H9 (cell line): ENCODE measurements around the gene WDR5B. TPM values are rescaled to one million over a fixed set of nuclear protein-coding genes. Genes with fewer than 3 reads are reported as not detected.

Experiments
- DNase-seq: peaks from one replicate; pipeline ENCODE4 v3.0.0-alpha.2; 2017
- H2AFZ ChIP-seq: one replicate; pipeline ENCODE4 v1.6.1; 2013; ENCODE audit warnings: mild to moderate bottlenecking, low read length, control low read depth, moderate library complexity
- H2AK5ac ChIP-seq: 2 replicates; pipeline ENCODE4 v1.6.1; 2013; ENCODE audit warnings: low read length, control low read depth, mixed read lengths; ENCODE audit not compliant: insufficient read length
- H2BK120ac ChIP-seq: one replicate; pipeline ENCODE4 v1.6.1; 2013; ENCODE audit warnings: low read depth, mild to moderate bottlenecking, low read length, control low read depth, inconsistent platforms; ENCODE audit not compliant: poor library complexity, severe bottlenecking
- H2BK12ac ChIP-seq: 2 replicates; pipeline ENCODE4 v1.6.1; 2013; ENCODE audit warnings: low read length, control low read depth, mixed read lengths, low read depth; ENCODE audit not compliant: insufficient read length
- H2BK15ac ChIP-seq: 2 replicates; pipeline ENCODE4 v1.6.1; 2013; ENCODE audit warnings: low read depth, low read length, control low read depth
- H2BK20ac ChIP-seq: one replicate; pipeline ENCODE4 v1.6.1; 2013; ENCODE audit warnings: low read depth, mild to moderate bottlenecking, low read length, control low read depth, inconsistent platforms; ENCODE audit not compliant: poor library complexity, severe bottlenecking
- H2BK5ac ChIP-seq: 2 replicates; pipeline ENCODE4 v1.6.1; 2013; ENCODE audit warnings: low read length, control low read depth, mixed read lengths; ENCODE audit not compliant: insufficient read length
- H3K14ac ChIP-seq: 2 replicates; pipeline ENCODE4 v1.6.1; 2013; ENCODE audit warnings: low read length, control low read depth; ENCODE audit not compliant: insufficient read depth
- H3K18ac ChIP-seq: 2 replicates; pipeline ENCODE4 v1.6.1; 2013; ENCODE audit warnings: low read depth, mild to moderate bottlenecking, mixed read lengths, low read length, control low read depth; ENCODE audit not compliant: insufficient read length
- H3K23ac ChIP-seq: 2 replicates; pipeline ENCODE4 v1.6.1; 2013; ENCODE audit warnings: low read length, control low read depth, mixed read lengths, low read depth; ENCODE audit not compliant: insufficient read length
- H3K23me2 ChIP-seq: 2 replicates; pipeline ENCODE4 v1.6.1; 2013; ENCODE audit warnings: low read depth, mild to moderate bottlenecking, mixed read lengths, low read length, control low read depth; ENCODE audit not compliant: insufficient read length, poor library complexity, severe bottlenecking
- H3K27ac ChIP-seq: 2 replicates; pipeline ENCODE4 v1.5.1; 2013; ENCODE audit warnings: low read length, control low read depth, mixed read lengths, low read depth; ENCODE audit not compliant: insufficient read length
- H3K27me3 ChIP-seq: 2 replicates; pipeline ENCODE4 v1.6.1; 2013; ENCODE audit warnings: low read length, control low read depth, inconsistent platforms; ENCODE audit not compliant: insufficient read depth
- H3K4ac ChIP-seq: 2 replicates; pipeline ENCODE4 v1.6.1; 2013; ENCODE audit warnings: low read depth, mild to moderate bottlenecking, control low read depth, inconsistent platforms, low read length, moderate library complexity
- H3K4me1 ChIP-seq: 2 replicates; pipeline ENCODE4 v1.6.1; 2013; ENCODE audit warnings: low read length, control low read depth, inconsistent platforms; ENCODE audit not compliant: insufficient read depth
- H3K4me2 ChIP-seq: 2 replicates; pipeline ENCODE4 v1.6.1; 2013; ENCODE audit warnings: low read length, control low read depth, mixed read lengths; ENCODE audit not compliant: insufficient read length, insufficient read depth
- H3K56ac ChIP-seq: 2 replicates; pipeline ENCODE4 v1.6.1; 2013; ENCODE audit warnings: low read depth, mild to moderate bottlenecking, mixed read lengths, low read length, control low read depth; ENCODE audit not compliant: insufficient read length
- H3K79me1 ChIP-seq: 2 replicates; pipeline ENCODE4 v1.6.1; 2013; ENCODE audit warnings: low read depth, mild to moderate bottlenecking, moderate library complexity, low read length, control low read depth, inconsistent platforms; ENCODE audit not compliant: insufficient read depth, poor library complexity, severe bottlenecking
- H3K79me2 ChIP-seq: 2 replicates; pipeline ENCODE4 v1.6.1; 2013; ENCODE audit warnings: low read length, control low read depth, inconsistent platforms; ENCODE audit not compliant: insufficient read depth
- H3K9ac ChIP-seq: 2 replicates; pipeline ENCODE4 v1.6.1; 2013; ENCODE audit warnings: low read length, control low read depth, mixed read lengths; ENCODE audit not compliant: insufficient read length; ENCODE audit errors: extremely low read depth
- H3K9me3 ChIP-seq: one replicate; pipeline ENCODE4 v1.6.1; 2013; ENCODE audit warnings: low read depth, low read length, inconsistent platforms; ENCODE audit not compliant: control insufficient read depth
- H3T11ph ChIP-seq: one replicate; pipeline ENCODE4 v1.6.1; 2013; ENCODE audit warnings: mild to moderate bottlenecking, low read length, control low read depth, inconsistent platforms
- H4K20me1 ChIP-seq: one replicate; pipeline ENCODE4 v1.6.1; 2013; ENCODE audit not compliant: control insufficient read depth, insufficient read length, insufficient read depth
- H4K5ac ChIP-seq: 2 replicates; pipeline ENCODE4 v1.6.1; 2013; ENCODE audit warnings: low read depth, mild to moderate bottlenecking, mixed read lengths, low read length, control low read depth; ENCODE audit not compliant: insufficient read length
- H4K8ac ChIP-seq: replicated peaks from 2 replicates; pipeline ENCODE4 v1.6.1; 2013; ENCODE audit warnings: low read length, control low read depth, mixed read lengths, low read depth; ENCODE audit not compliant: insufficient read length
- H4K91ac ChIP-seq: 2 replicates; pipeline ENCODE4 v1.6.1; 2013; ENCODE audit warnings: low read depth, mild to moderate bottlenecking, moderate library complexity, mixed read lengths, low read length, control low read depth; ENCODE audit not compliant: insufficient read length
- H3K27ac Mint-ChIP-seq, 3 experiments: 2 replicates in 2 of 3; 3 replicates in 1 of 3; pipeline ENCODE4 v1.8.0; 2020 to 2021; ENCODE audit warnings: mixed read lengths in 3 of 3, mild to moderate bottlenecking in 1 of 3, moderate library complexity in 1 of 3
- H3K27me3 Mint-ChIP-seq: 2 replicates; pipeline ENCODE4 v1.8.0; 2021; ENCODE audit warnings: low read depth, mild to moderate bottlenecking, moderate library complexity, mixed read lengths
- H3K36me3 Mint-ChIP-seq, 3 experiments: 2 replicates in 2 of 3; 3 replicates in 1 of 3; pipeline ENCODE4 v1.8.0; 2020 to 2021; ENCODE audit warnings: low read depth in 3 of 3, mixed read lengths in 3 of 3; ENCODE audit not compliant: insufficient read depth in 1 of 3
- H3K4me1 Mint-ChIP-seq, 2 experiments: 2 replicates each; pipeline ENCODE4 v1.8.0; 2020; ENCODE audit warnings: mixed read lengths in 2 of 2
- H3K4me3 Mint-ChIP-seq, 2 experiments: 2 replicates in 1 of 2; 3 replicates in 1 of 2; pipeline ENCODE4 v1.8.0; 2020 to 2021; ENCODE audit warnings: mild to moderate bottlenecking in 2 of 2, mixed read lengths in 2 of 2, moderate library complexity in 1 of 2
- H3K9me3 Mint-ChIP-seq, 2 experiments: 2 replicates in 1 of 2; 3 replicates in 1 of 2; pipeline ENCODE4 v1.8.0; 2020; ENCODE audit warnings: mild to moderate bottlenecking in 2 of 2, mixed read lengths in 2 of 2, moderate library complexity in 1 of 2
- WGBS: extraction: QIAGEN DNeasy Blood & Tissue Kit; methylation state at CpG from one replicate; pipeline ENCODE4 v1.1.7; 2013; ENCODE audit warnings: missing lambda C conversion rate, low lambda C conversion rate, mixed read lengths; ENCODE audit not compliant: insufficient read length; ENCODE audit errors: extremely low coverage; 5-methylcytosine and 5-hydroxymethylcytosine counted together
- total RNA-seq: library from RNA; stranded (reverse); gene quantifications from 2 replicates; pipeline ENCODE4 v1.2.1, GENCODE V29; 2021
- TF ChIP-seq, protein P1 (sequence below): fragments of 200-600 bp; sonication (generic); conservative IDR thresholded peaks from 3 replicates; pipeline ENCODE4 v1.8.0; 2021; ENCODE audit warnings: antibody characterized with exemption, mild to moderate bottlenecking

WDR5B gene
- total RNA-seq, 1 experiment from 2014 or later, result 3.7 TPM

DNA sequence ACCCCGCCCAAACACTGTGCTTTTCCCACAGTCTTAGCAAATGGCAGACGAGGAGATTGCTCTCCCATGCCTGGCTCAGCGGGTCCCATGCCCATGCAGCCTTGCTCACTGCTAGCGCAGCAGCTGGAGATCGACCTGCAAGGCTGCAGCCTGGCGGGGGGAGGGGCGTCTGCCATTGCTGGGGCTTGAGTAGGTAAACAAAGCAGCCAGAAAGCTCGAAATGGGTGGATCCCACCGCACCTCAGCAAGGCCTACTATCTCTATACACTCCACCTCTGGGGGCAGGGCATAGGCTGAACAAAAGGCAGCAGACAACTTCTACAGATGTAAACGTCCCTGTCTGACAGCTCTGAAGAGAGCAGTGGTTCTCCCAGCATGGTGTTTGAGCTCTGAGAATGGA lies 27.2 kb upstream of the WDR5B start:
- no peak overlapping the region for H3K9ac ChIP-seq
- H3K27ac ChIP-seq, result no peak overlapping the region
- no peak overlapping the region for H3K56ac ChIP-seq
- H2AFZ ChIP-seq, result no peak overlapping the region
- no peaks in the 10 kb centered on the region for H3K9me3 ChIP-seq
- H2BK5ac ChIP-seq, result no peak overlapping the region
- no peaks in the 10 kb centered on the region for H4K20me1 ChIP-seq
- no peak overlapping the region for H2BK12ac ChIP-seq
- H3K79me1 ChIP-seq, result no peaks in the 10 kb centered on the region
- peaks cover 30 to 33% of the 10 kb centered on the region in 2 experiments for H3K4me1 Mint-ChIP-seq
- H3K23ac ChIP-seq, result no peak overlapping the region
- H4K5ac ChIP-seq, result no peak overlapping the region
- no peaks in the 10 kb centered on the region for H3K79me2 ChIP-seq
- TF ChIP-seq, protein P1, sequence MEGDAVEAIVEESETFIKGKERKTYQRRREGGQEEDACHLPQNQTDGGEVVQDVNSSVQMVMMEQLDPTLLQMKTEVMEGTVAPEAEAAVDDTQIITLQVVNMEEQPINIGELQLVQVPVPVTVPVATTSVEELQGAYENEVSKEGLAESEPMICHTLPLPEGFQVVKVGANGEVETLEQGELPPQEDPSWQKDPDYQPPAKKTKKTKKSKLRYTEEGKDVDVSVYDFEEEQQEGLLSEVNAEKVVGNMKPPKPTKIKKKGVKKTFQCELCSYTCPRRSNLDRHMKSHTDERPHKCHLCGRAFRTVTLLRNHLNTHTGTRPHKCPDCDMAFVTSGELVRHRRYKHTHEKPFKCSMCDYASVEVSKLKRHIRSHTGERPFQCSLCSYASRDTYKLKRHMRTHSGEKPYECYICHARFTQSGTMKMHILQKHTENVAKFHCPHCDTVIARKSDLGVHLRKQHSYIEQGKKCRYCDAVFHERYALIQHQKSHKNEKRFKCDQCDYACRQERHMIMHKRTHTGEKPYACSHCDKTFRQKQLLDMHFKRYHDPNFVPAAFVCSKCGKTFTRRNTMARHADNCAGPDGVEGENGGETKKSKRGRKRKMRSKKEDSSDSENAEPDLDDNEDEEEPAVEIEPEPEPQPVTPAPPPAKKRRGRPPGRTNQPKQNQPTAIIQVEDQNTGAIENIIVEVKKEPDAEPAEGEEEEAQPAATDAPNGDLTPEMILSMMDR, result no peak
- no peak overlapping the region for H3T11ph ChIP-seq
- H4K91ac ChIP-seq, result no peak overlapping the region
- no CpG with 5 or more reads among the region's 10 CpGs for WGBS
- H2BK20ac ChIP-seq, result no peak overlapping the region
- no peak overlapping the region for H2AK5ac ChIP-seq
- no peak overlapping the region for H3K14ac ChIP-seq
- peaks cover 0 to 4% of the 10 kb centered on the region in 2 experiments; a peak in 4 of 5 replicates for H3K9me3 Mint-ChIP-seq
- no peak overlapping the region for H3K18ac ChIP-seq
- no peak overlapping the region for H4K8ac ChIP-seq
- H3K4ac ChIP-seq, result no peak overlapping the region
- H3K27ac Mint-ChIP-seq, result peak overlapping the region; percentile 96 to 98 (median 97)
- H3K36me3 Mint-ChIP-seq, result peaks cover 52 to 76% (median 58%) of the 10 kb centered on the region in 3 experiments
- H3K4me3 Mint-ChIP-seq, result peak overlapping the region; percentile 44 to 57; a peak in 4 of 5 replicates
- peak; percentile 88 for DNase-seq
- peak overlapping the region; percentile 5 for H3K4me2 ChIP-seq
- H2BK15ac ChIP-seq, result no peak overlapping the region
- H2BK120ac ChIP-seq, result no peak overlapping the region
- H3K23me2 ChIP-seq, result no peaks in the 10 kb centered on the region
- no peaks in the 10 kb centered on the region for H3K27me3 ChIP-seq
- H3K27me3 Mint-ChIP-seq, result no peaks in the 10 kb centered on the region
- no peaks in the 10 kb centered on the region for H3K4me1 ChIP-seq
